DOHH2 (cell line): ENCODE results near the gene HTR2B.

Experiments
- H3F3A ChIP-seq: fragments of 200-600 bp; sonication (generic), shearing (Covaris generic); 2 replicates; pipeline ENCODE4 v1.6.0; 2016; ENCODE audit warnings: antibody characterized with exemption, mild to moderate bottlenecking; ENCODE audit not compliant: control insufficient read depth, insufficient read depth
- H3K27ac ChIP-seq: fragments of 200-600 bp; sonication (generic); 2 replicates; pipeline ENCODE4 v1.5.1; 2014; ENCODE audit warnings: low read depth, mild to moderate bottlenecking, low read length, moderate library complexity
- H3K27me3 ChIP-seq: fragments of 200-600 bp; sonication (generic); 2 replicates; pipeline ENCODE4 v1.6.1; 2014; ENCODE audit warnings: mild to moderate bottlenecking, low read length, mixed read lengths; ENCODE audit not compliant: control insufficient read depth
- H3K36me3 ChIP-seq: fragments of 200-600 bp; sonication (generic); 2 replicates; pipeline ENCODE4 v1.6.1; 2014; ENCODE audit warnings: mild to moderate bottlenecking, low read length, moderate library complexity, mixed read lengths; ENCODE audit not compliant: control insufficient read depth
- H3K4me1 ChIP-seq: fragments of 200-600 bp; sonication (generic); 2 replicates; pipeline ENCODE4 v1.6.1; 2014; ENCODE audit warnings: mild to moderate bottlenecking, low read length, mixed read lengths; ENCODE audit not compliant: control insufficient read depth
- H3K4me2 ChIP-seq: fragments of 200-600 bp; sonication (generic); 2 replicates; pipeline ENCODE4 v1.6.0; 2014; ENCODE audit warnings: mild to moderate bottlenecking, low read length, moderate library complexity
- H3K4me3 ChIP-seq: fragments of 200-600 bp; sonication (generic); 2 replicates; pipeline ENCODE4 v1.5.1; 2014; ENCODE audit warnings: mild to moderate bottlenecking, low read length, mixed read lengths
- H3K79me2 ChIP-seq: fragments of 200-600 bp; sonication (generic); 2 replicates; pipeline ENCODE4 v1.6.1; 2014; ENCODE audit warnings: mild to moderate bottlenecking, low read length, mixed read lengths; ENCODE audit not compliant: control insufficient read depth
- H3K9me2 ChIP-seq: fragments of 200-600 bp; sonication (generic); replicated peaks from 2 replicates; pipeline ENCODE4 v1.6.1; 2014; ENCODE audit warnings: mild to moderate bottlenecking, low read length, mixed read lengths; ENCODE audit not compliant: control insufficient read depth
- H3K9me3 ChIP-seq: fragments of 200-600 bp; sonication (generic); 2 replicates; pipeline ENCODE4 v1.6.1; 2014; ENCODE audit warnings: antibody characterized with exemption, low read length, mixed read lengths; ENCODE audit not compliant: control insufficient read depth, insufficient read depth
- H4K20me1 ChIP-seq: fragments of 200-600 bp; sonication (generic); 2 replicates; pipeline ENCODE4 v1.6.0; 2014; ENCODE audit warnings: low read depth, mild to moderate bottlenecking, antibody characterized with exemption, low read length, moderate library complexity; ENCODE audit not compliant: control insufficient read depth, insufficient read depth
- CTCF ChIP-seq: fragments of 200-600 bp; sonication (generic); IDR thresholded peaks from one replicate; pipeline ENCODE4 v1.5.1; 2014; ENCODE audit warnings: antibody characterized with exemption, mild to moderate bottlenecking, low read depth, low read length; ENCODE audit not compliant: poor library complexity, severe bottlenecking
- EZH2phosphoT487 ChIP-seq: fragments of 200-600 bp; sonication (generic); IDR thresholded peaks from 2 replicates; pipeline ENCODE4 v1.6.1; 2017; ENCODE audit warnings: borderline replicate concordance, mild to moderate bottlenecking, antibody characterized with exemption, low read length, moderate library complexity, mixed read lengths

HTR2B gene

GRCh38 chr2:231058761-231059550 is 65.9 kb downstream of the HTR2B start:
- Histone ChIP-seq H3K79me2 (peaks cover 63% of the 10 kb centered on the region), H3K9me2 (no peaks in the 10 kb centered on the region), H3K9me3 (no peaks in the 10 kb centered on the region), H4K20me1 (peaks cover 17% of the 10 kb centered on the region; the same call in 1 of the 2 replicates), H3F3A (no peaks in the 10 kb centered on the region), H3K27me3 (no peaks in the 10 kb centered on the region), H3K4me1 (peaks cover 28% of the 10 kb centered on the region), H3K27ac (no peak overlapping the region), H3K4me2 (peak overlapping the region; percentile 82), H3K36me3 (peaks cover 50% of the 10 kb centered on the region), H3K4me3 (0 out of 2 replicates have a peak overlapping the region, but pooled peaks have one; percentile 8)
- TF ChIP-seq EZH2phosphoT487 (no peak), CTCF (no peak)
